HG02870 (cell line): ENCODE data around the gene CSNK1G2.

Source experiments
- ATAC-seq: cut with Tn5 transposase; IDR thresholded peaks from one replicate; pipeline ENCODE4 v1.9.1; 2021; ENCODE audit warnings: mild to moderate bottlenecking, moderate library complexity; ENCODE audit not compliant: unreplicated experiment

CSNK1G2 gene

GRCh38 chr19:1941146-1942077, at the start of gene CSNK1G2:
Gene CSNK1G2, plus strand, starts transcription at chr19:1941172. Its CDS starts 28,601 bp downstream, at chr19:1969773.
- ATAC-seq, result no peak

GRCh38 chr19:1893791-1894190, 47.2 kb upstream of the CSNK1G2 start:
- ATAC-seq, result no peak

GRCh38 chr19:1896508-1896907, 44.5 kb upstream of the CSNK1G2 start:
- ATAC-seq, result no peak

- no peak for ATAC-seq
Measured at GRCh38 chr19:1901940-1902404, 39.0 kb upstream of the CSNK1G2 start.

GRCh38 chr19:1902923-1903322, 38.0 kb upstream of the CSNK1G2 start:
- no peak for ATAC-seq

GRCh38 chr19:1904860-1905109, 36.2 kb upstream of the CSNK1G2 start:
- ATAC-seq, result peak; percentile 17

GRCh38 chr19:1905110-1905862, 35.7 kb upstream of the CSNK1G2 start, which contains the start of the genes ADAT3 and SCAMP4:
Gene ADAT3, plus strand, starts transcription at chr19:1905399. Its CDS starts 6,649 bp downstream, at chr19:1912048.
Gene SCAMP4, plus strand, starts transcription at chr19:1905399. Its CDS starts 9,621 bp downstream, at chr19:1915020.
- ATAC-seq, result peak; percentile 68

GRCh38 chr19:1905863-1906375, 35.1 kb upstream of the CSNK1G2 start:
- ATAC-seq, result no peak

- ATAC-seq, result no peak
Measured at GRCh38 chr19:1906985-1907562, 33.9 kb upstream of the CSNK1G2 start.

- no peak for ATAC-seq
Measured at GRCh38 chr19:1907563-1908363, 33.2 kb upstream of the CSNK1G2 start.

GRCh38 chr19:1908364-1908678, 32.7 kb upstream of the CSNK1G2 start:
- ATAC-seq, result no peak

- ATAC-seq, result no peak
Measured at GRCh38 chr19:1909761-1910080, 31.3 kb upstream of the CSNK1G2 start.

- no peak for ATAC-seq
Measured at GRCh38 chr19:1910177-1910576, 30.8 kb upstream of the CSNK1G2 start.

GRCh38 chr19:1911098-1911497, 29.9 kb upstream of the CSNK1G2 start:
- ATAC-seq, result no peak

- no peak for ATAC-seq
Measured at GRCh38 chr19:1911995-1912394, 29.0 kb upstream of the CSNK1G2 start.

GRCh38 chr19:1912760-1913505, 28.0 kb upstream of the CSNK1G2 start:
- ATAC-seq, result no peak

GRCh38 chr19:1913781-1914577, 27.0 kb upstream of the CSNK1G2 start:
- no peak for ATAC-seq

GRCh38 chr19:1914826-1915341, 26.1 kb upstream of the CSNK1G2 start:
- no peak for ATAC-seq

- ATAC-seq, result no peak
Measured at GRCh38 chr19:1917146-1917545, 23.8 kb upstream of the CSNK1G2 start.
